Measurements from ENCODE around the gene APEH.

- TF ChIP-seq EZH2 (IDR thresholded peaks at IDR 0.05) (no peak), POLR2A (IDR thresholded peaks at IDR 0.05; ENCODE audit: borderline replicate concordance, extremely low read depth, insufficient read depth, insufficient read length) (no peak), CTCF (IDR thresholded peaks at IDR 0.05 in 2 of 3, conservative IDR thresholded peaks at IDR 0.05 in 1 of 3; ENCODE audit: borderline replicate concordance in 1 of 3, insufficient read depth in 1 of 3, low read depth in 2 of 3, low read length in 2 of 3) (no peak), EGR1 (IDR thresholded peaks at IDR 0.05; ENCODE audit: low read depth) (no peak), EZH2phosphoT487 (IDR thresholded peaks at IDR 0.05; ENCODE audit: borderline replicate concordance) (no peak), SP1 (IDR thresholded peaks at IDR 0.05; ENCODE audit: low read depth) (no peak), ATF3 (IDR thresholded peaks at IDR 0.05) (no peak), SIN3A (IDR thresholded peaks at IDR 0.05; ENCODE audit: low read depth) (no peak), JUND (IDR thresholded peaks at IDR 0.05) (no peak), POLR2AphosphoS5 (IDR thresholded peaks at IDR 0.05; ENCODE audit: low read depth, low read length) (no peak)
- TF ChIP-seq, protein P1, sequence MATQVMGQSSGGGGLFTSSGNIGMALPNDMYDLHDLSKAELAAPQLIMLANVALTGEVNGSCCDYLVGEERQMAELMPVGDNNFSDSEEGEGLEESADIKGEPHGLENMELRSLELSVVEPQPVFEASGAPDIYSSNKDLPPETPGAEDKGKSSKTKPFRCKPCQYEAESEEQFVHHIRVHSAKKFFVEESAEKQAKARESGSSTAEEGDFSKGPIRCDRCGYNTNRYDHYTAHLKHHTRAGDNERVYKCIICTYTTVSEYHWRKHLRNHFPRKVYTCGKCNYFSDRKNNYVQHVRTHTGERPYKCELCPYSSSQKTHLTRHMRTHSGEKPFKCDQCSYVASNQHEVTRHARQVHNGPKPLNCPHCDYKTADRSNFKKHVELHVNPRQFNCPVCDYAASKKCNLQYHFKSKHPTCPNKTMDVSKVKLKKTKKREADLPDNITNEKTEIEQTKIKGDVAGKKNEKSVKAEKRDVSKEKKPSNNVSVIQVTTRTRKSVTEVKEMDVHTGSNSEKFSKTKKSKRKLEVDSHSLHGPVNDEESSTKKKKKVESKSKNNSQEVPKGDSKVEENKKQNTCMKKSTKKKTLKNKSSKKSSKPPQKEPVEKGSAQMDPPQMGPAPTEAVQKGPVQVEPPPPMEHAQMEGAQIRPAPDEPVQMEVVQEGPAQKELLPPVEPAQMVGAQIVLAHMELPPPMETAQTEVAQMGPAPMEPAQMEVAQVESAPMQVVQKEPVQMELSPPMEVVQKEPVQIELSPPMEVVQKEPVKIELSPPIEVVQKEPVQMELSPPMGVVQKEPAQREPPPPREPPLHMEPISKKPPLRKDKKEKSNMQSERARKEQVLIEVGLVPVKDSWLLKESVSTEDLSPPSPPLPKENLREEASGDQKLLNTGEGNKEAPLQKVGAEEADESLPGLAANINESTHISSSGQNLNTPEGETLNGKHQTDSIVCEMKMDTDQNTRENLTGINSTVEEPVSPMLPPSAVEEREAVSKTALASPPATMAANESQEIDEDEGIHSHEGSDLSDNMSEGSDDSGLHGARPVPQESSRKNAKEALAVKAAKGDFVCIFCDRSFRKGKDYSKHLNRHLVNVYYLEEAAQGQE (IDR thresholded peaks at IDR 0.05; ENCODE audit: low read depth) = no peak
- TF ChIP-seq, protein P2, sequence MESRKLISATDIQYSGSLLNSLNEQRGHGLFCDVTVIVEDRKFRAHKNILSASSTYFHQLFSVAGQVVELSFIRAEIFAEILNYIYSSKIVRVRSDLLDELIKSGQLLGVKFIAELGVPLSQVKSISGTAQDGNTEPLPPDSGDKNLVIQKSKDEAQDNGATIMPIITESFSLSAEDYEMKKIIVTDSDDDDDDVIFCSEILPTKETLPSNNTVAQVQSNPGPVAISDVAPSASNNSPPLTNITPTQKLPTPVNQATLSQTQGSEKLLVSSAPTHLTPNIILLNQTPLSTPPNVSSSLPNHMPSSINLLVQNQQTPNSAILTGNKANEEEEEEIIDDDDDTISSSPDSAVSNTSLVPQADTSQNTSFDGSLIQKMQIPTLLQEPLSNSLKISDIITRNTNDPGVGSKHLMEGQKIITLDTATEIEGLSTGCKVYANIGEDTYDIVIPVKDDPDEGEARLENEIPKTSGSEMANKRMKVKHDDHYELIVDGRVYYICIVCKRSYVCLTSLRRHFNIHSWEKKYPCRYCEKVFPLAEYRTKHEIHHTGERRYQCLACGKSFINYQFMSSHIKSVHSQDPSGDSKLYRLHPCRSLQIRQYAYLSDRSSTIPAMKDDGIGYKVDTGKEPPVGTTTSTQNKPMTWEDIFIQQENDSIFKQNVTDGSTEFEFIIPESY (IDR thresholded peaks at IDR 0.05; ENCODE audit: extremely low read depth, insufficient replicate concordance, low read length) = no peak
Observed at GRCh38 chr3:49717959-49718857, 44.1 kb downstream of the APEH start.

Data from HCT116 (cell line).